GM20000 (cell line): ENCODE data around the gene PHF19.

ENCODE experiments used
- DNase-seq: peaks from one replicate; pipeline ENCODE4 v3.0.0; 2012; ENCODE audit warnings: low spot score
- TF ChIP-seq, protein P1 (sequence below): IDR thresholded peaks from 2 replicates; pipeline ENCODE4 v1.5.1; 2012; ENCODE audit warnings: mild to moderate bottlenecking, control low read depth; ENCODE audit errors: extremely low read depth, missing control alignments

PHF19 gene

DNA sequence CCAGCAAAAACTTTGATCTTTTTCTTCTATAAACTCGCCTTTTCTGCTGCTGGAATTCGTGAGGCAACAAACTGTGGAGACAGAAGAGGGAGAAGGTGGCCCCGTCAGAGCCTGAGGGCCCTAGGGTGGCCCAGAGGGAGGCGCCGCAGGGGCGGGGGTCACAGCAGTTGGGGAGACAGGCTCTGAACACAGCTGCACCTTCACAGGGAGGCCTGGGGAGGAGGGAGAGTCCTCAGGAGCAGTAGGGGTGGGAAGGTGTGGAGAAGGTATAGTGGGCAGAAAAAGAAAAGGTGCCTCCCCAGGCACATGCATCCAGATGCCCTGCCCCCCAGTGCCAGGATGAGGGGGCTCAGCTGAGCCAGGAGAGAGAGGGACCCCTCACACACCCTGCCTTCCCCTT, 15.1 kb downstream of the PHF19 start:
- no peak for DNase-seq

DNA sequence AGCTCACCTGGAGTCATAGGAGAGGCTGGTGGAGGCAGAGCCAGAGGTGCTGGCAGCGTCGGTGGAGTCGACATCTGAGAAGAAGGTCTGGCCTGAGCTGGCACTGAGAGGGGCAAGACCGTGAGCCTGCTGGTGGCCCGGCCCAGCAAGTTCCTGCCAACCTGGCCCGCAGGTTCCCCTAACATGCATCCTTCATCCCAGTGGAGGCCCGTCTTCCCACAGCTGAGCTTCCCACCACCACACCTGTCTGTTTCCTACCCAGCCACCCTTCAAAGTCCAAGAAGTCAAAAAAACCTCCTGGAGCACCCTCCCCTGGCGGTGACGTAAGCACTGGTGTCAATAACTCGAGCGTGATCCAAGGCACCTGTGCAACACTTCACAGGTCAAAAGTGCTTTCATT, 16.9 kb downstream of the PHF19 start:
- TF ChIP-seq, protein P1, sequence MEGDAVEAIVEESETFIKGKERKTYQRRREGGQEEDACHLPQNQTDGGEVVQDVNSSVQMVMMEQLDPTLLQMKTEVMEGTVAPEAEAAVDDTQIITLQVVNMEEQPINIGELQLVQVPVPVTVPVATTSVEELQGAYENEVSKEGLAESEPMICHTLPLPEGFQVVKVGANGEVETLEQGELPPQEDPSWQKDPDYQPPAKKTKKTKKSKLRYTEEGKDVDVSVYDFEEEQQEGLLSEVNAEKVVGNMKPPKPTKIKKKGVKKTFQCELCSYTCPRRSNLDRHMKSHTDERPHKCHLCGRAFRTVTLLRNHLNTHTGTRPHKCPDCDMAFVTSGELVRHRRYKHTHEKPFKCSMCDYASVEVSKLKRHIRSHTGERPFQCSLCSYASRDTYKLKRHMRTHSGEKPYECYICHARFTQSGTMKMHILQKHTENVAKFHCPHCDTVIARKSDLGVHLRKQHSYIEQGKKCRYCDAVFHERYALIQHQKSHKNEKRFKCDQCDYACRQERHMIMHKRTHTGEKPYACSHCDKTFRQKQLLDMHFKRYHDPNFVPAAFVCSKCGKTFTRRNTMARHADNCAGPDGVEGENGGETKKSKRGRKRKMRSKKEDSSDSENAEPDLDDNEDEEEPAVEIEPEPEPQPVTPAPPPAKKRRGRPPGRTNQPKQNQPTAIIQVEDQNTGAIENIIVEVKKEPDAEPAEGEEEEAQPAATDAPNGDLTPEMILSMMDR, result no peak
- DNase-seq, result no peak

More for the DNA sequence above, 15.1 kb downstream of the PHF19 start:
- TF ChIP-seq, protein P1, result no peak

DNA sequence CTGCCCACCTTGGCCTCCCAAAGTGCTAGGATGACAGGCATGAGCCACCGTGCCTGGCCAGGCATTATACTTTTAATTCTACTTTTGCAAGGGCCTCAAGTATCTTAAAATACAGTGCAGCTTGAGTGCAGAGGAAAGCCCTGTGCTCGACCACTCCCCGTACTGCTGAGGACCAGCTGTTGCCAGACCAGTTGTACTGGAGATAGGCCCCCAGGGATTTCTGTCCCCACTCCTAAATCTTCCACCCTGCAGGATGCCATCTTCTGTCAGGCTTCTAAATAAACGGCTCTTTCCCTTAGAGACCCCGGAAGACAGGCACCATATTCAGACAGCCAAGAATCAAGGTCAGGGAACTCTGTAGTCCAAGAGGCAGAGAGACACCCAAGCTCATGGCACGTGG, 17.6 kb downstream of the PHF19 start:
- DNase-seq, result no peak

DNA sequence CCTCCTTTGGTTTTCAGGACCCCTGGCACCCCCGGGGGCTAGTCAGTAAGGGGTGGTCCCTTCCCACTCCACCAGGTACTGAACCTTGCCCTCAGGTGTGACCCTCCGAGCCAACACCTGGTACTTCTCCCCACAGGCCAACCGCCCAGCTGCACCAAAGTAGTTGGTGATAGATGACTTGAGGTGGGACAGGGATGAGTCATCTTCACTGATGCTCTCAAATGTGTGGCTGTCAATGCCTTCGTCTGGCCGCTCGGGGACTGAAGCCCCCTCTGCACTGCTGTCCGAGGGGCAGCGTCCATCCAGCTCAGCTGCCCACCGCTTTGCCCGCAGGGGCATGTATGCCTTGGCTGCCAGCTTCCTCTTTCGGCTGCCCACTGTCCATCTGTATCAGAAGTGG, 19.1 kb downstream of the PHF19 start:
- no peak for DNase-seq
- TF ChIP-seq, protein P1, result no peak

More for the DNA sequence above, 17.6 kb downstream of the PHF19 start:
- TF ChIP-seq, protein P1, result no peak

DNA sequence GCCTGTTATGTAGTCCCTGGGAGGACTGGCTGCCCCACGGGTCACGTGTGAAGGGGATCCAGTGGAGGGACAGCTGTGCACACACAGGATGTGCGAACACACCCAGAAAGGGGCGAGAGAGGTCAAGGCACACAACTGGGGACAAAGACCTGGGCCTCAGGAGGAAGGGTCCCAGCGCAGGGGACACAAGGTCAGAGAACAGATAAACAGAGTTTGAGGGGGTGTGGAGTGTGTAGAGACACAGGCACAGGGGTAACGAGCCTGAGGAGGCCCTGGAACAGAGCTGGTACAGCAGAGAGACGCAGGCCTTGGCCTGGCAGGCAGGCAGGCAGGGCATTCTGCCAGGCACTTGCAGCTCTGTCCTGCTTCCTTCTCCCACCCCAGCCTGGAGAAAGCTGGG, 19.5 kb downstream of the PHF19 start:
- TF ChIP-seq, protein P1, result no peak

DNA sequence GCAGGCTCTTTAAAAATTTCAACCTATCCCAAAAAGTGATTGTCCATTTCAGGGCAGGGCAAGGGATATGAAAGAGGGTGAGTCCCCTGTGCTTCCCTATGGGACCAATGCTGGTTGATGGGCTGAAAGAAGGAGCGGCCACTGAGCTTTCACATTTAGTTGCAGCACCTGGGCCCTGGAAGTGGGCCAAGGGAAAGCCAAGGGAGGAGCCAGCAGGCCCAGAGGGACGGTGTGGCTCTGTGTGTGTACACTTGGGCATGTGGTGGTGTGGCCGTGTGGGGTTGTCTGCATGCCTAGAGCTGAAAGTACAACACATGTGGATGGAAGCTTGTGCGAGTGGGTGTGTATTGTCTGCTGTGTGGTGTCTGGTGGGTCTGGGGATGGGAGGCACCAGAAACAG, 20.3 kb downstream of the PHF19 start:
- no peak for DNase-seq
- TF ChIP-seq, protein P1, result no peak

More for the DNA sequence above, 19.5 kb downstream of the PHF19 start:
- no peak for DNase-seq

DNA sequence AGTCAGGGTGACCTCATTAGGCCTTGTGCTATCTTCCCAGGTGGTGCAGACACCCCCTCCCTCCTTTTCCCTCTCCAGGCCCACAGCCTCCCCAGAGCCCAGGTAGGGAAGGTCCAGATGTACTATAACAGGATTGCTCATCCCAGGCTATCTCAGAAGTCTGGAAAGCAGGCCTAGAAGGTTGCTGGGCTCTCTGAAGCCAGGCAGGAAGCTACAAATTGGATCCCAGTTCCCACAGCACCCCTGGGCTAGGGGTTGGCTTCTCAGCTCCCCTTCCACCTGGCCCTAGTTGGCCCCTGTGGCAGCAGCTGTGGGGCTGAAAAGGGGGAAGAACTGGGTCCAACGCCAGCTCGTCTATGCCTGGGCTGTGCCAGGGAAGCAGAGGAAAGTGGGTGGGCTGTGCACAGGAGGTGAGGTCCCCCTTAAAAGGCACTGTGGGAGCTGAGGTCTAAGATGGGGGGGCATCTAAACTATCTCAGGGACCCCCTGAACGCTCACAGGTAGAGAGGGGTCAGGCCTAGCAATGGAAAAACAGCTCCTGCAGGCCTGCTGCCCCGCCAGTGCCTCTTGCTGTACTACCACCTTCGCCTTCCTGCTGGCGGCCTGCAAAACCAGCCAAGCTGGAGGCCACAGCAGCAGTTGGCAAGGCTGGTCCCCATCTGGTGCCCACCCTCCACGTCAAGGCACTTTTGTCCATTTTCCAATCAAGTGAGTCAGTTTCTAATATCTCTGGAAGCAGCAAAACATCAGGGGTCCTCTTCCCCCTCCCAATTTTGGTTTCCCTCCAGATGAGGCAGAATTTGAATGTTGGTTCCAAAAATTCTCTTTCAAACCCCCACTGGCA, 20.9 kb downstream of the PHF19 start:
- no peak for DNase-seq
- TF ChIP-seq, protein P1, result no peak
